Stimulated activated CD8-positive, alpha-beta memory T cell treated with anti-CD3 and anti-CD28 coated beads, Interleukin-4, amount 100 ng/mL, for 1 hour (primary cell): Measurements from ENCODE around the gene SEMA4D.
"Not testable (repeated sequence)": the region's sequence is repeated elsewhere in the genome, so short reads cannot be mapped to it uniquely, and the experiment has no call there.

ENCODE experiments used
- DNase-seq, 2 donors: peaks; one replicate each; pipeline ENCODE4 v3.0.0-alpha.2; 2020; ENCODE audit warnings: low read depth in 2 of 2, low spot score in 1 of 2

SEMA4D gene

DNA sequence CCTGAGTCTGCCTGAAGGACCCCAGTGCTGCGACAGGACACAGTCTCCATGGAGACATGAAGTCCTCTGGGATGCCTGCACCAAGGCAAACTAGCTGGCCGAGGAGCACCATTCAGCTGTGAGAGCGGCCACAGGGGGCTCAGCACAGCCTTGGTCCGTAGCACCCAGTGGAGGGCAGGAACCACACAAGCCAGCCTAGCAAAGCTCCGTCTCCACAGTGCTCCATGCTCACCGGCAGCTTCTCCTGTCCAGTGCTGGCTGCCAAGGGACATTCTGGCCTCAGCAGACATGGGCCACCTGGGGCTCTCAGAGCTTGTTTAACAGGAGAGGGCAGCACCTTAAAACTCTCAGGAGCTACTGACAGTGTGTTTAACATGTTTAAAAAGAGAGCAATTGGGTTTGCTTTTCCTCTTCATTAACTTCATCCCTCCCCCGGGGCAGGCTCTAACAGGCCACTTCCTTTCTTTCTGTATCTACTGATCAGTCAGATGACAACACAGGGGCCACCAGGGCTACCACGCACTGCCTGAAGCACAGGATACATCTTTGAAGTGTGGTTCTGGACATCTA lies 122.6 kb downstream of the SEMA4D start:
- no peak for DNase-seq

- DNase-seq: no peak
These were observed 123.7 kb downstream of the SEMA4D start for GRCh38 chr9:89374176-89374575.

DNA sequence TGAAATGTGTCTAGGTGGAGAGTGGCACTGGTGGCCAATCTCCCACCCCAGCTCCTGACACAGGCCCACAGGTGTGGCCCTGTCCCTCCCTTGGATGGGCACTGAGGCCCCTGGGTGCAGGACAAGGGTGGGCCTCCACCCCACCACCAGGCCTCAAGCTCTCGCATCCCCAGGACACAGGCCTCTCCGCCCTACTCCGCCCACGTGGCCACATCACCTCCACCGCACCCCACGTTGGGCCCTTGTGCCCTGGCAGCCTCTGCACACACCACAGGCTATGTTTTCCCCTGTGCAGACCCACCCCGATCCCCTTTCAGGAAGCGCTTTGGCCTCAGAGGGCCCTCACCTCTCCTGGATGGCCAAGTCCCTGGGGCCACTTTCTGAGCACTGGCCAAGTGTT lies 124.9 kb downstream of the SEMA4D start:
- DNase-seq: no peak

GRCh38 chr9:89372230-89372816 lies 125.6 kb downstream of the SEMA4D start:
- DNase-seq: no peak

DNA sequence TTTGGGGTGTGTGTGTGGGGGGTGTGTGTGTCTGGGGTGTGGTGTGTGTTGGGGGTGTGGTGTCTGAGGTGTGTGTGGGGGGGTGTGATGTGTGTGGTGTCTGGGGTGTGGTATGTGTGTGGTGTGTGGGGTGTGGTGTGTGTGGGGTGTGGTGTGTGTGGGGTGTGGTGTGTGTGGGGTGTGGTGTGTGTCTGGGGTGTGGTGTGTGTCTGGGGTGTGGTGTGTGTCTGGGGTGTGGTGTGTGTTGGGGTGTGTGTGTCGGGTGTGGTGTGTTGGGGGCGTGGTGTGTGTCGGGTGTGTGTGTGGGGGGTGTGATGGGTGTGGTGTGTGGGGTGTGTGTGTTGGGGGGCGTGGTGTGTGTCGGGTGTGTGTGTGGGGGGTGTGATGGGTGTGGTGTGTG lies 126.1 kb downstream of the SEMA4D start:
- not testable (repeated sequence) for DNase-seq

DNA sequence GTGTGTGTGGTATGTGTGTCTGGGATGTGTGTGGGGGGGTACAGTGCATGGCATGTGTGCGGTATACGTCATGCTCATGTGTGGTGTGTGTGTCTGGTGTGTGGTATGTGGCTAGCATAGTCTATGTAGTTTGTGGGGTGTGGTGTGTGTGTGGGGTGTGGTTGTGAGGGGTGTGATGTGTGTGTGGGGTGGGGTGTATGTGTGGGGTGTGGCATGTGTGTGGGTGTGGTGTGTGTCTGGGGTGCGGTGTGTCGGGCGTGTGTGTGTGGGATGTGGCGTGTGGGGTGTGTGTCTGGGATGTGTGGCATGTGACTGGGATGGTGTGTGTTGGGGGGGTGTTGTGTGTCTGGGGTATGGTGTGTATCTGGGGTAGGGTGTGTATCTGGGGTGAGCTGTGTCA lies 127.3 kb downstream of the SEMA4D start:
- no peak for DNase-seq

DNA sequence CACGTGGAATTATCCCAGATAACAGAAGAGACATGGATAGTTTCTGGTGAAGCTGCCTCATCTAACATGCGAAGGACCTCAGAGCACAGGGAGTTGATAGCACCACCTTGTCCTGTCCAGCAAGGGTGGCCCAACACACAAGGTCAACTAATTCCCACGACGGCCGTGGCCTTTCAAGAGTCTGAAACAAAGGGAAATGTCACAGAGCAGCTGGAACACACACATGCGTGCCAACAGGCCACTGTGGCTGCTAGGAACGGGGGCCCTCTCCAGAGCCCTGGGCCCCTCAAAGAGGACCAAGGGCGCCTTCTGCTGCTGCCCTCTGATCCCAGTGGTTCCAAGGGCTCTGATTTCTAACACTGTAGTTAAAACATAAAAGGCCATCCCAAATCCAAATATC lies 128.9 kb downstream of the SEMA4D start:
- no peak for DNase-seq

DNA sequence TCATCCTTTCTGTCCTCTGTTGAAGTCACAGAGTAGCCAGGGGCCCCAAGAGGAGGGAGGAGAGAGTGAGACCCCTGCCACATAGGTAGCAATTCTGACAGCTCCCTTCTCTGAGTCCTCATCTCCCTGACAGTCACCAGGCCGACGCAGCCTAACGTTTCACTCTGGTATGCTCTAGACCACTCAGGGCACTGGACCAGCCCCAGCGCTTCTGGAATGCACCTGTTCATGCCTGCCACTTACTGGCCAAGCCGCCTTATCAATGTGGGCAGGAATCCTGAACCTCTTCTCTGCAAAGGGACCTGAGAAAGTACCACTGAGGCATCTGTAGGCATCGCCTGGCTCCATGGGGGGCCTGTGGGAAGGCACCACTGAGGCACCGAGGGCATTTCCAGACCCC lies 129.4 kb downstream of the SEMA4D start:
- DNase-seq: no peak

DNA sequence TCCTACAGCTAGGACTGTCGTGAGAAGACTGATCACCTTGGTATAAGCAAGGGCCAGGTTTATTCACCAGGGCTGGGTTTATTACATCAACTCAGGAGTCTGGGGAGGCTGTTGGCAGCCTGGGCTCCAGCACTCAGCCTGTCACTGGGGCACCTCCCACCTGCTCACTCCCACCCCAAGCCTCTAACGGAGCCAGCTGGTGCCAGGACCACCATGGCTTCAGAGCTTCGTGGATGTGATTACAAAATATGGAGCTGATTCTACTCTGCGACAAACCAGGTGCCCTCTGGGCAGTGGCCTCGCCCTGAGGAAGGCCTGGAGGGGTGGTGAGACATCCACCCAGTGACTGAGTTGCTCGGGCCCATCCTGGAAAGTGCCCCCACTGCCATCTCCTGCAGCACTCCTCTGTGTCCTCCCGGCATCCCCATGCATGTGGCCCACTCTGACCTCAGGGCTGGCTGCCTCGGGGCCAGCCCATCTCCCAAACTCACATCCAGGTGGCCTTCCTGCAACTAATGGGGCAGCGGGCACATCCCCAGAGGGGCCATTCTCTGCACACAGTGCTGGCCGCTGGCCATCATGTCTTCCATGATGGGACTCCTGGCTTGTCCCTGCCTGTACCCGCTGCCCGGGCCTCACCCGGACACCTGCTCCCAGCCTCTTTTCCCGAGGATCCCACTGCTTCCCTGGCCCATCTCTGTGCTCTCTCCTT lies 130.0 kb downstream of the SEMA4D start:
- no peak for DNase-seq

DNA sequence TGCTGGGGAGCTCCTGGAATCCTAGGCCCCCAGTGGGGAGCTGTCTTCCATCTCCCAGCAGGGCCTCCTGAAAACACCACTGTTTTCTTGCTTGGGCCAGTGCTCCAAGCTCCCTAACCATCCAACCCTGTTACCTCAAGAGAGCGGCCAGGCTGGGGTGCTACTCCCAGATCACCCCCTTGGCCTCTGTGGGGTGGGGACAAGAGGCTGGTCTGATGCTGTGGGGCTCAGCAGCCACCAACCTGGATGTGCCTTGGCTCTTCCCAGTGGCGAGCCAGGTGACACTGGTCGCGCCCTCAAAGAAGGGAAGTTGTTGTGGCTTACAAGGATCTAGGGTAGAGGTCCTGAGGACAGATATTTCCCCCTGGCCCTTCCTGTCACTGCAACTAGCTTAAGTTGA lies 130.6 kb downstream of the SEMA4D start:
- DNase-seq: no peak

- DNase-seq: no peak
These were observed 131.2 kb downstream of the SEMA4D start for GRCh38 chr9:89366711-89367110.

GRCh38 chr9:89365532-89365912 lies 132.4 kb downstream of the SEMA4D start:
- no peak for DNase-seq

DNA sequence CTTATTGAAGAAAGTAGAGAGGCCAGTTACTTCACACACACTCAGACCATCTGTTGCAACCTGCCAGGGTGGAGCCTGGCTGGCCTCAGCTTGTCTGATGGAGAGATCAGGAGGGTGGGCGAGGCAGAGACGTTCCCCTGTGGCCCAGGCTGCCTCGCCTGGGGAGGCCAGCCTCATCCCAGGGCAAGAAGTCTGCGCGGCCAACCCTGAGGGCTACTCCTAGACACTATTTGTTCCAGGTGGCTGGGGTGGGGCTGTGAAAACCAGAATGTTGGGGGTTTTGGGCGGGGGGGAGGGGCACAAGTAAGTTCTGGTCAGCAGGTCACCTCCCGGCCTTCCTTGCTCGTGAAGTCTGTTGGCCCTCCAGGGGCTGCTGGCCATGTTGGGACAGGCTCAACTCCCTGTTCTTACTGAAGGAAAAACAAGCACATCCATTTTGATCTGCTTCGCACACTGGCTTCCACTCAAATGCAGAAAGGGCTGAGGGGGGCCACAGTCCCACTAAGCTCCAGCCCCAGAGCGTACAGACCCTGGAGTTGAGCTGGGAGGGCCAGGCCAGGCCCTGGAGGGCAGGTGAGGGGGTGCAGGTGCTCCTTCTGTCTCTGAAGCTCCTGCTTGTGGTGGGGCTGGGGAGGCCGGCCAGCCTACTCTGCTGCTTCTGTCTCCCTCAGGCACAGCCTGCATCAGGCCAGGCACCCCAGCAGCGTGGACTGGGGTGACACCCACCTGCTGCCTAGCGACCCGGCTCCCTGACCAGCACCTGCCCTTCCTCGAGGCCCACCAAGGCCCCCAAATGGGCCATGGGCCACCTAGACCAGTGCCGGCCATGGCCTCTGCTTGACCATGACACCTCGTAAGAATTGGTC lies 133.0 kb downstream of the SEMA4D start:
- DNase-seq: no peak

DNA sequence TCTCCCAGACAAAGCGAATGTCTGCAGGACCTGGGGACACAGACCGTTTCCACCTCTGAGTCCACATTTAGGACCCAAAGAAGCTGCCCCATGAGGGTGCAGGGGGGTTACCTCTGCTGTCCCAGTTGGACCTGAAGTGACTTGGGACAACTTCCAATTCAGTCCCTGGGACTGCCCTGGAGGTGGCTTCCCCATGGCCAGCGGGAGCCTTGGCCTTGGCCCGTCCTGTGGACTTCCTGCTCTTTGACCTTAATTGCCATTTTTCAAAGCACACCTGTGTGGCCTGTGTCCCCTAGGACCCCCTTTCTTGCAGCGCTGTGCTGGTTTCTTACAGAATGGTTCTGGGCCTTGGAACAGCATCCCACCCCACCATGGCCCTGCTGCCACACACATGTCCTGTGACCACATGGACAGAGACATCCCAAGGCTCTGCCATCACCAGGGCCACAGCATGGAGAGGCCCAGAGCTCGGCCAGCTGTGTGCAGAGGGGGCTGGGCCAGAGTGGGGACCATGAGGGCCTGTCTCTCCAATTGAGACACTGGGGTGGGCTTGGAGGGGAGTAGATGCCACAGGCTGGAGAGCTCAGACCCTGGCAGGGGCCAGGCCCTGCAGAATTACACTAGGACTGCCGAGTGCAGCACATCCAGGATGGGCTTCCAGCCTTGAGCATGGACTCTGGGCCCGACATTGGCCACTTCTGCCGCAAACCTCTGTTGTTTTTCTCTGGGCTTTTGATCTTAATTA lies 133.8 kb downstream of the SEMA4D start:
- no peak for DNase-seq

DNA sequence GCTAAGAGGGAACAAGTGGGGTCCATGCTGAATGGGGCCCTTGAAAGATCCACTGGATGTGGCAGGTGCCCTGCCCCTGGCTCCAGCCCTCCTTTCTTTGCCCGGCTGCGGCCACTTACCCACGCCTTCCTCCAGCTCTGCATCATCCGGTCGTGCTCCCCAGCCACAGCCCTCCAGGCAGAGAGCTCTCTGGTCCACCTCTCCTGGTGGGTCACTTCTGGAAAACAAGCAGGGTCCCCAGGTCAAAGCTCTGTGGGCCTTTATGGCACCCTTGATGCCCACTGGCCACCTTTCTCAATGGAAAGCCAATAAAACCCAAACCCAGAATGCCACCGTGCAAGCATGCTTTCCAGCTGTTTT lies 134.6 kb downstream of the SEMA4D start:
- no peak for DNase-seq

- no peak for DNase-seq
These were observed 135.1 kb downstream of the SEMA4D start for GRCh38 chr9:89362647-89363310.

- DNase-seq: no peak
These were observed 135.9 kb downstream of the SEMA4D start for GRCh38 chr9:89361816-89362646.

GRCh38 chr9:89361031-89361430 lies 136.9 kb downstream of the SEMA4D start:
- DNase-seq: no peak

DNA sequence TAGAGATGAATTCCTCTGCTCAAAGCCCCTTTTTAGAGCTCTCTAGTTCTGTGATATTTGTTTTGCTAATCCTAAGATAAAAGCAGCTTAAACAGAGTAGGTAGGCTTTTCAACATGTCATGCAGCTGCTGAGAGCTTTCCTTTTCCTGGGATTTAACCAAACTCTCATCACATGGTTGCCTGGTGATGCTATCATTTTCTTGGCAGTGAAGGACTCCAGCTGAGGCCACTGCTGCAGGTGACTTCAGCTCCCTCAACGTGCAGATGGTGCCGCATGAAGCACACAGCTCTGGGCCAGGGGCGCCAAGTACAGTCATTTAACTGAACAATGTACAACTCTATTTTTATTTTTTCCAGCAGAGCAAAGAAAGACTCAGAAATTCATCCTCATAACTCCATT lies 137.4 kb downstream of the SEMA4D start:
- DNase-seq: no peak

GRCh38 chr9:89359751-89360261 lies 138.1 kb downstream of the SEMA4D start:
- no peak for DNase-seq
